ENCODE measurements around the gene C16orf96.

The C16orf96 gene

GRCh38 chr16:4539716-4540284 lies 16.3 kb upstream of the C16orf96 start:
- no peaks in the 10 kb centered on the region for H3K36me3 ChIP-seq (ENCODE audit: insufficient read depth, low read length)
- H3K4me3 ChIP-seq (ENCODE audit: low read depth in 1 of 2, low read length in 2 of 2): no peak overlapping the region
- H3K27me3 ChIP-seq (ENCODE audit: control insufficient read depth in 1 of 2, insufficient read depth in 2 of 2, low read length in 2 of 2): no peaks in the 10 kb centered on the region
- no peaks in the 10 kb centered on the region for H3K9me3 ChIP-seq (ENCODE audit: low read length)
- peaks cover 12% of the 10 kb centered on the region for H3K4me1 ChIP-seq (ENCODE audit: insufficient read depth, low read length)
- no peak overlapping the region for H3K9ac ChIP-seq (ENCODE audit: low read length)
- no peak overlapping the region for H3K27ac ChIP-seq (ENCODE audit: low read depth, low read length)

- no peaks in the 10 kb centered on the region for H3K27me3 ChIP-seq (ENCODE audit: control insufficient read depth in 1 of 2, insufficient read depth in 2 of 2, low read length in 2 of 2)
- H3K9me3 ChIP-seq (ENCODE audit: low read length): no peaks in the 10 kb centered on the region
- H3K4me3 ChIP-seq (ENCODE audit: low read depth in 1 of 2, low read length in 2 of 2): no peak overlapping the region
- H3K4me1 ChIP-seq (ENCODE audit: insufficient read depth, low read length): no peaks in the 10 kb centered on the region
- no peak overlapping the region for H3K9ac ChIP-seq (ENCODE audit: low read length)
- H3K27ac ChIP-seq (ENCODE audit: low read depth, low read length): no peak overlapping the region
- no peaks in the 10 kb centered on the region for H3K36me3 ChIP-seq (ENCODE audit: insufficient read depth, low read length)
These were observed 11.7 kb upstream of the C16orf96 start for GRCh38 chr16:4544473-4544872.

- no peaks in the 10 kb centered on the region for H3K36me3 ChIP-seq (ENCODE audit: insufficient read depth, low read length)
- H3K9ac ChIP-seq (ENCODE audit: low read length): no peak overlapping the region
- no peak overlapping the region for H3K27ac ChIP-seq (ENCODE audit: low read depth, low read length)
- H3K4me1 ChIP-seq (ENCODE audit: insufficient read depth, low read length): no peaks in the 10 kb centered on the region
- H3K27me3 ChIP-seq (ENCODE audit: control insufficient read depth in 1 of 2, insufficient read depth in 2 of 2, low read length in 2 of 2): no peaks in the 10 kb centered on the region
- H3K9me3 ChIP-seq (ENCODE audit: low read length): no peaks in the 10 kb centered on the region
- H3K4me3 ChIP-seq (ENCODE audit: low read depth in 1 of 2, low read length in 2 of 2): no peak overlapping the region
These were observed 8.0 kb upstream of the C16orf96 start for GRCh38 chr16:4548124-4548523.

GRCh38 chr16:4550591-4550990 lies 5.5 kb upstream of the C16orf96 start:
- Histone ChIP-seq H3K4me3 (ENCODE audit: low read depth in 1 of 2, low read length in 2 of 2) (no peak overlapping the region), H3K27me3 (ENCODE audit: control insufficient read depth in 1 of 2, insufficient read depth in 2 of 2, low read length in 2 of 2) (no peaks in the 10 kb centered on the region), H3K9me3 (ENCODE audit: low read length) (no peaks in the 10 kb centered on the region), H3K36me3 (ENCODE audit: insufficient read depth, low read length) (no peaks in the 10 kb centered on the region), H3K9ac (ENCODE audit: low read length) (no peak overlapping the region), H3K27ac (ENCODE audit: low read depth, low read length) (no peak overlapping the region), H3K4me1 (ENCODE audit: insufficient read depth, low read length) (no peaks in the 10 kb centered on the region)

- no peaks in the 10 kb centered on the region for H3K4me1 ChIP-seq (ENCODE audit: insufficient read depth, low read length)
- no peaks in the 10 kb centered on the region for H3K36me3 ChIP-seq (ENCODE audit: insufficient read depth, low read length)
- H3K4me3 ChIP-seq (ENCODE audit: low read depth in 1 of 2, low read length in 2 of 2): no peak overlapping the region
- no peaks in the 10 kb centered on the region for H3K9me3 ChIP-seq (ENCODE audit: low read length)
- H3K9ac ChIP-seq (ENCODE audit: low read length): no peak overlapping the region
- H3K27me3 ChIP-seq (ENCODE audit: control insufficient read depth in 1 of 2, insufficient read depth in 2 of 2, low read length in 2 of 2): no peaks in the 10 kb centered on the region
- no peak overlapping the region for H3K27ac ChIP-seq (ENCODE audit: low read depth, low read length)
These were observed 3.6 kb upstream of the C16orf96 start for GRCh38 chr16:4552541-4552940.

- Histone ChIP-seq H3K4me1 (ENCODE audit: insufficient read depth, low read length) (no peaks in the 10 kb centered on the region), H3K27me3 (ENCODE audit: control insufficient read depth in 1 of 2, insufficient read depth in 2 of 2, low read length in 2 of 2) (no peaks in the 10 kb centered on the region), H3K9ac (ENCODE audit: low read length) (no peak overlapping the region), H3K4me3 (ENCODE audit: low read depth in 1 of 2, low read length in 2 of 2) (no peak overlapping the region), H3K36me3 (ENCODE audit: insufficient read depth, low read length) (no peaks in the 10 kb centered on the region), H3K27ac (ENCODE audit: low read depth, low read length) (no peak overlapping the region), H3K9me3 (ENCODE audit: low read length) (no peaks in the 10 kb centered on the region)
These were observed 440 bp downstream of the C16orf96 start for GRCh38 chr16:4556580-4556979.

- Histone ChIP-seq H3K9me3 (ENCODE audit: low read length) (no peaks in the 10 kb centered on the region), H3K27me3 (ENCODE audit: control insufficient read depth in 1 of 2, insufficient read depth in 2 of 2, low read length in 2 of 2) (no peaks in the 10 kb centered on the region), H3K27ac (ENCODE audit: low read depth, low read length) (no peak overlapping the region), H3K4me1 (ENCODE audit: insufficient read depth, low read length) (no peaks in the 10 kb centered on the region), H3K36me3 (ENCODE audit: insufficient read depth, low read length) (no peaks in the 10 kb centered on the region), H3K9ac (ENCODE audit: low read length) (no peak overlapping the region), H3K4me3 (ENCODE audit: low read depth in 1 of 2, low read length in 2 of 2) (no peak overlapping the region)
These were observed 1.8 kb downstream of the C16orf96 start for GRCh38 chr16:4557973-4558372.

GRCh38 chr16:4561596-4561995 lies 5.5 kb downstream of the C16orf96 start:
- Histone ChIP-seq H3K36me3 (ENCODE audit: insufficient read depth, low read length) (no peaks in the 10 kb centered on the region), H3K27ac (ENCODE audit: low read depth, low read length) (no peak overlapping the region), H3K4me1 (ENCODE audit: insufficient read depth, low read length) (no peaks in the 10 kb centered on the region), H3K4me3 (ENCODE audit: low read depth in 1 of 2, low read length in 2 of 2) (no peak overlapping the region), H3K9me3 (ENCODE audit: low read length) (no peaks in the 10 kb centered on the region), H3K9ac (ENCODE audit: low read length) (no peak overlapping the region), H3K27me3 (ENCODE audit: control insufficient read depth in 1 of 2, insufficient read depth in 2 of 2, low read length in 2 of 2) (no peaks in the 10 kb centered on the region)

GRCh38 chr16:4564661-4565267 lies 8.6 kb downstream of the C16orf96 start:
- Histone ChIP-seq H3K27ac (ENCODE audit: low read depth, low read length) (no peak overlapping the region), H3K9me3 (ENCODE audit: low read length) (no peaks in the 10 kb centered on the region), H3K4me1 (ENCODE audit: insufficient read depth, low read length) (no peaks in the 10 kb centered on the region), H3K4me3 (ENCODE audit: low read depth in 1 of 2, low read length in 2 of 2) (no peak overlapping the region), H3K36me3 (ENCODE audit: insufficient read depth, low read length) (no peaks in the 10 kb centered on the region), H3K9ac (ENCODE audit: low read length) (no peak overlapping the region), H3K27me3 (ENCODE audit: control insufficient read depth in 1 of 2, insufficient read depth in 2 of 2, low read length in 2 of 2) (no peaks in the 10 kb centered on the region)

- H3K36me3 ChIP-seq (ENCODE audit: insufficient read depth, low read length): no peaks in the 10 kb centered on the region
- H3K9me3 ChIP-seq (ENCODE audit: low read length): no peaks in the 10 kb centered on the region
- no peak overlapping the region for H3K4me3 ChIP-seq (ENCODE audit: low read depth in 1 of 2, low read length in 2 of 2)
- H3K4me1 ChIP-seq (ENCODE audit: insufficient read depth, low read length): no peaks in the 10 kb centered on the region
- H3K27me3 ChIP-seq (ENCODE audit: control insufficient read depth in 1 of 2, insufficient read depth in 2 of 2, low read length in 2 of 2): no peaks in the 10 kb centered on the region
- H3K9ac ChIP-seq (ENCODE audit: low read length): no peak overlapping the region
- H3K27ac ChIP-seq (ENCODE audit: low read depth, low read length): no peak overlapping the region
These were observed 10.0 kb downstream of the C16orf96 start for GRCh38 chr16:4566144-4566543.

- Histone ChIP-seq H3K4me1 (ENCODE audit: insufficient read depth, low read length) (no peaks in the 10 kb centered on the region), H3K9me3 (ENCODE audit: low read length) (no peaks in the 10 kb centered on the region)
These were observed 13.9 kb downstream of the C16orf96 start for GRCh38 chr16:4570086-4570485.

GRCh38 chr16:4570688-4571321 lies 14.7 kb downstream of the C16orf96 start:
- no peak overlapping the region for H3K9ac ChIP-seq (ENCODE audit: low read length)
- H3K36me3 ChIP-seq (ENCODE audit: insufficient read depth, low read length): no peaks in the 10 kb centered on the region
- no peaks in the 10 kb centered on the region for H3K9me3 ChIP-seq (ENCODE audit: low read length)
- no peaks in the 10 kb centered on the region for H3K27me3 ChIP-seq (ENCODE audit: control insufficient read depth in 1 of 2, insufficient read depth in 2 of 2, low read length in 2 of 2)
- H3K4me3 ChIP-seq (ENCODE audit: low read depth in 1 of 2, low read length in 2 of 2): no peak overlapping the region
- H3K4me1 ChIP-seq (ENCODE audit: insufficient read depth, low read length): no peaks in the 10 kb centered on the region
- no peak overlapping the region for H3K27ac ChIP-seq (ENCODE audit: low read depth, low read length)

More at GRCh38 chr16:4570086-4570485, 13.9 kb downstream of the C16orf96 start:
- Histone ChIP-seq H3K36me3 (ENCODE audit: insufficient read depth, low read length) (no peaks in the 10 kb centered on the region), H3K27ac (ENCODE audit: low read depth, low read length) (no peak overlapping the region), H3K27me3 (ENCODE audit: control insufficient read depth in 1 of 2, insufficient read depth in 2 of 2, low read length in 2 of 2) (no peaks in the 10 kb centered on the region), H3K4me3 (ENCODE audit: low read depth in 1 of 2, low read length in 2 of 2) (no peak overlapping the region), H3K9ac (ENCODE audit: low read length) (no peak overlapping the region)
